C4-2B (cell line): Measurements from ENCODE around the gene EFCAB13.

Experiments
- H3K27ac ChIP-seq: fragments of 450-650 bp; 2 replicates; pipeline ENCODE4 v1.5.1; 2017
- ZFX ChIP-seq: fragments of 450-650 bp; IDR thresholded peaks from 2 replicates; pipeline ENCODE4 v1.6.1; 2017
- TF ChIP-seq, protein P1 (sequence below): fragments of 450-650 bp; conservative IDR thresholded peaks from 2 replicates; pipeline ENCODE4 v1.5.1; 2017; ENCODE audit warnings: mild to moderate bottlenecking

EFCAB13 gene

DNA sequence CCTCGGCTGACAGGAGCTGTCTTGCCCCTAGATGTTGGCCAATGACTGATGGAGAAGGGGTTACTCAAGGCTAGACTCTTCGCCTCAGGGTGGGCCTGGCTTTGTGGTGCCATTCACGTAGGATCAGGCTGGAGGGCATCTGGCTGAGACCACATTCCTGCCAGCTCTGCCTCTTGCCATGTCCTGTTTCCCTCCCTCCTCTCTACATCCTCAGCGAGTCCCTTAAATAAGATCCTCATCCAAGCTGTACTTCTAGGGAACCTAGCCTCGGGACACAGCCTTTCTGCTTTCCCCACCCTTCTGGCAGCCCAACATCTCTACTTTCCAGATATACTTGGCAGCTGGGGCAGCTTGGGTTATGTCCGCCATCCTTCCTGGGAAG, 27.9 kb upstream of the EFCAB13 start:
- TF ChIP-seq, protein P1, sequence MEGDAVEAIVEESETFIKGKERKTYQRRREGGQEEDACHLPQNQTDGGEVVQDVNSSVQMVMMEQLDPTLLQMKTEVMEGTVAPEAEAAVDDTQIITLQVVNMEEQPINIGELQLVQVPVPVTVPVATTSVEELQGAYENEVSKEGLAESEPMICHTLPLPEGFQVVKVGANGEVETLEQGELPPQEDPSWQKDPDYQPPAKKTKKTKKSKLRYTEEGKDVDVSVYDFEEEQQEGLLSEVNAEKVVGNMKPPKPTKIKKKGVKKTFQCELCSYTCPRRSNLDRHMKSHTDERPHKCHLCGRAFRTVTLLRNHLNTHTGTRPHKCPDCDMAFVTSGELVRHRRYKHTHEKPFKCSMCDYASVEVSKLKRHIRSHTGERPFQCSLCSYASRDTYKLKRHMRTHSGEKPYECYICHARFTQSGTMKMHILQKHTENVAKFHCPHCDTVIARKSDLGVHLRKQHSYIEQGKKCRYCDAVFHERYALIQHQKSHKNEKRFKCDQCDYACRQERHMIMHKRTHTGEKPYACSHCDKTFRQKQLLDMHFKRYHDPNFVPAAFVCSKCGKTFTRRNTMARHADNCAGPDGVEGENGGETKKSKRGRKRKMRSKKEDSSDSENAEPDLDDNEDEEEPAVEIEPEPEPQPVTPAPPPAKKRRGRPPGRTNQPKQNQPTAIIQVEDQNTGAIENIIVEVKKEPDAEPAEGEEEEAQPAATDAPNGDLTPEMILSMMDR: no peak
- TF ChIP-seq ZFX: no peak

DNA sequence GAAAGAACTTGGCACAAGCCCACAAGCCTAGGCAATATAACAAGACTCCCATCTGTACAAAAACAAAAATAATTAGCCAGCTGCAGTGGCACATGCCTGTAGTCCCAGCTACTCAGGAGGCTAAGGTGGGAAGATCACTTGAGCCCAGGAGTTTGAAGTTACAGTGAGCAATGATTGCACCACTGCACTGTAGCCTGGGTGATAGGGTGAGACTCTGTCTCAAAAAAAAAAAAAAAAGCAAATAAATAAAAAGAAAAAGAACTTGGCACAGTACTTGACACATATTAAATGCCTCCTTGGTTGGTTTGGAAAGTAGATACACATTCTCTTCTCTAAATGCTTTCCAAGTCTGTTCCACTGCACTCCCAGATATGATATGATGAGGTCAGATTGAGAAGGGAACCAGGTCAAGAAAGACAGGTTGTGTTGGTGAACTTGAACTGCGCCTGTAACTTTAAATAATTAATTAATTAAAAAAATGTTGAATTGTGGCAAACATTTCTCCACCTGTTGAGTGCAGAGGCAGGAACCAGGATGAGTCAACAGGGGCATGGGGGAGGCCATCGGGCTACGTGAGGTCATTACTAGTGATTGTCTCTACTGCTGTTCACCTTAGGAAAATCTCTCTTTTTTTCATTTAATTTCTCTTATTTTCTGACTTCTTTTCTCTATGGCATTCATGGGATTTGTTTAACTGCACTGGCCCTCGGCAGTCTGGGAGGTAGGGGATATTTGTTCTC, 25.9 kb upstream of the EFCAB13 start:
- H3K27ac ChIP-seq: no peak overlapping the region
- TF ChIP-seq, protein P1: no peak
- TF ChIP-seq ZFX: no peak

More for the DNA sequence above, 27.9 kb upstream of the EFCAB13 start:
- no peak overlapping the region for H3K27ac ChIP-seq

DNA sequence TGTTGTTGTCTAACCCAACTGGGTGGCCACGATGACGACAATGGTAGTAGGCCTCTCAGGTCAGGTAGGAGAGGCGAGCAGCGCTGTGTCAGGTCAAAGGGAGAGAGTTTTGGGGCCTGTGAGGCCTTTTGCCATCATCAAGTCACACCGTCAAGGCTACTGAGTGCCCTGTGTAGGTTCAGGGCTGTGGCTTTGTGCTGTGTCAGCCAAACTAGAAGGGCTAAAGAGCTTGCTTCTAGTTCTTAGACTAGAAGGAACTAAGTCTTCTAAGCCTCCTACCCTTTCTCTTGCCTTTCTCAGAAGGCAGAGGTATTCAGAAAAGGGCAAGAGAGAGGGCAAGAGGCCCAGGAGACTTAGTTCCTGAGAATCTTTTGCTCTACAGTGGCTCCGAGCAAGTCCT, 25.0 kb upstream of the EFCAB13 start:
- TF ChIP-seq, protein P1: no peak
- no peak for TF ChIP-seq ZFX
- no peak overlapping the region for H3K27ac ChIP-seq

DNA sequence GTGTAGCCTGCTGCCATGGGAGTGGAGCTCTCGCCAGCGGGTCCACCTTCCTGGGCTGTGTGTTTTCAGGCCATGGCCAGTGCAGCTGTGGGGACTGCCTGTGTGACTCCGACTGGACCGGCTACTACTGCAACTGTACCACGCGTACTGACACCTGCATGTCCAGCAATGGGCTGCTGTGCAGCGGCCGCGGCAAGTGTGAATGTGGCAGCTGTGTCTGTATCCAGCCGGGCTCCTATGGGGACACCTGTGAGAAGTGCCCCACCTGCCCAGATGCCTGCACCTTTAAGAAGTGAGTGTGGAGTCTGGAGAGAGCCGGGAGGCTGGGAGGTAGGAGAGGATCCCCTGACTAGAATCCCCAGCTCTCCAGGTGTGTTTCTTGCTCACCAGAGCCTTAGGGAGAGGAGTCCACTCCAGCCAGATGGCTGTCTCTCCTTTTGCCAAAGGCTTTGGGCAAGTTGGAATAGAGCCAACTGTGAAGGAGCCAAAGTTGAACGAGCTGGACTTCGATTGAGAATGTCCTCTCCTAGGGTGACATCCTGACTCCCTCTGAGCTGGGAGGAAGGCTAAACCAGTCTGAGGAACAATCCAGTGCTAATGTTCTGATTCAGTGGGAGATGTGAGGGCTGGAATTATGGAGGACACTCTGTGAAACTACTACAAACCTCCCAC, 24.4 kb upstream of the EFCAB13 start:
- no peak for TF ChIP-seq ZFX
- TF ChIP-seq, protein P1: no peak
- no peak overlapping the region for H3K27ac ChIP-seq

DNA sequence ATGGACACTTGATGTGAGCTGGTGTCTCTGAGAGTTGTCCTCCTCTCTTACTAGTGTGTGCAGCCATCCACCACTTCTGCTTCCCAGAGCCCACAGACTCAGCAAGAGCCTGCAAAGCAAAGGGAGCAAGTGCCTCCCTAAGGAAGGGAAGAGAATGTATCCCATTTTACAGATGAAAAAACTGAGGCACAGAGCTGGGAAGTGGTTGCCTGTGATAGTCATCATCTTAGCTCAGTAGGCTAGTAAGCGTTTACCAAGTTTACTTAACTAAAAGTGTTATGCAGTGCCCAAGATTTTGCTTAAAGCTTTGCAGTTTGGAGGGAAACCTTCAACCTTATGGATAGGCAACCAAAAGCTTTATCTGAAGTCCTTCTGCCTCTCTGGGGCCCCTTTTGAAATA, 23.0 kb upstream of the EFCAB13 start:
- H3K27ac ChIP-seq: no peak overlapping the region
- TF ChIP-seq ZFX: no peak
- TF ChIP-seq, protein P1: no peak

DNA sequence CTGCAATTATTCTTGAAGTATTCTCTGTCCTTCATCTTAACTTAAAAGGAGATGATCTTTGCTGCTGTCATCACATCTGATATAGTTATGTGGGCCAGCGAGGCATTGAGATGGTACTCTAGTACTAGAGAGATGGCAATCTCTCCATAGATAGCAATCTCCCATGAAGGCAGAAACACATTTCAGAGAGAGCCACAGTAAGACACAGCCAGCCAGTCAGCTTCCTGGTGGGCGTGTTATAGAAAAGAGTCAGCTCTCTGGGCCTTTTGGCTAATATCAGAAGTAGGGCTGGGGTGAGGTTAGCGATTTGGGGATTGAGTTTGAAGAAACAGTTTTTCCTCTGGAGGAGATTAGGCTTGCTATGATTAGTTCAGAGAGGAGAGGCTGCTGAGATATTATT, 22.6 kb upstream of the EFCAB13 start:
- TF ChIP-seq, protein P1: no peak
- no peak for TF ChIP-seq ZFX
- H3K27ac ChIP-seq: no peak overlapping the region

DNA sequence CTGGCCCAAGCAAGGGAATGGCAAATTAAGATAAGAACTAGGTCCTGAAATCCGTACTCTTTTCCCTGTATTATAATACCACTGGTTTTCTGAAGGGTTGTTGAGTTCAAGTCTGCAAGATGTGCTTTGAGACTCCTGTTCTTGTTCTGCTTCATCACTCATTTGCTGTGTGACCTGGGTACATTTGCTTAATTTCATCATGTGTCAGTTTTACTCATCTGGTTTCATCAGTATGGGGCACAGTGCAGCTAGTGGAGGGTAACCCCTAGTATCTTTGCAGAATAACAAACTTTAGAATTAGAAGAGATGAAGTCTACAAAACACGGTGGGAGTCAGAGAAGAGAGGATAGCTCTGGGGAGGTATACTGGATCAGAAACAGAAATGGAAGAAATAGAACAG, 21.9 kb upstream of the EFCAB13 start:
- no peak overlapping the region for H3K27ac ChIP-seq
- no peak for TF ChIP-seq ZFX
- TF ChIP-seq, protein P1: no peak
